ENCODE data around the gene TBC1D20. TPM values are rescaled to one million over a fixed set of nuclear protein-coding genes. Genes with fewer than 3 reads are reported as not detected.

The TBC1D20 gene
- total RNA-seq, 6 donors from 2014 or later: 35.5 to 59.7 (median 37.5) TPM

- no peaks in the 10 kb centered on the region for H3K4me1 ChIP-seq
- no peaks in the 10 kb centered on the region for H3K9me3 ChIP-seq
- no peaks in the 10 kb centered on the region for H3K27me3 ChIP-seq
- TF ChIP-seq POLR2A (IDR thresholded peaks at IDR 0.05) (no peak), POLR2AphosphoS5 (IDR thresholded peaks at IDR 0.05) (no peak), EP300 (IDR thresholded peaks at IDR 0.05) (no peak)
- TF ChIP-seq, protein P1, sequence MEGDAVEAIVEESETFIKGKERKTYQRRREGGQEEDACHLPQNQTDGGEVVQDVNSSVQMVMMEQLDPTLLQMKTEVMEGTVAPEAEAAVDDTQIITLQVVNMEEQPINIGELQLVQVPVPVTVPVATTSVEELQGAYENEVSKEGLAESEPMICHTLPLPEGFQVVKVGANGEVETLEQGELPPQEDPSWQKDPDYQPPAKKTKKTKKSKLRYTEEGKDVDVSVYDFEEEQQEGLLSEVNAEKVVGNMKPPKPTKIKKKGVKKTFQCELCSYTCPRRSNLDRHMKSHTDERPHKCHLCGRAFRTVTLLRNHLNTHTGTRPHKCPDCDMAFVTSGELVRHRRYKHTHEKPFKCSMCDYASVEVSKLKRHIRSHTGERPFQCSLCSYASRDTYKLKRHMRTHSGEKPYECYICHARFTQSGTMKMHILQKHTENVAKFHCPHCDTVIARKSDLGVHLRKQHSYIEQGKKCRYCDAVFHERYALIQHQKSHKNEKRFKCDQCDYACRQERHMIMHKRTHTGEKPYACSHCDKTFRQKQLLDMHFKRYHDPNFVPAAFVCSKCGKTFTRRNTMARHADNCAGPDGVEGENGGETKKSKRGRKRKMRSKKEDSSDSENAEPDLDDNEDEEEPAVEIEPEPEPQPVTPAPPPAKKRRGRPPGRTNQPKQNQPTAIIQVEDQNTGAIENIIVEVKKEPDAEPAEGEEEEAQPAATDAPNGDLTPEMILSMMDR (IDR thresholded peaks at IDR 0.05): no peak
- no peak overlapping the region for H3K27ac ChIP-seq
- H3K4me3 ChIP-seq: no peak overlapping the region
- no peak for ATAC-seq (ENCODE audit: low FRiP score in 2 of 2)
- peaks cover 6 to 84% (median 68%) of the 10 kb centered on the region in 4 donors for H3K36me3 ChIP-seq
- WGBS, 2 donors: 90 to 97% methylated on average over 2 of the region's 2 CpGs
- no peak for DNase-seq
Measured at GRCh38 chr20:426566-426965, 35.8 kb downstream of the TBC1D20 start.

GRCh38 chr20:421685-422250, 40.6 kb downstream of the TBC1D20 start:
- ATAC-seq (ENCODE audit: low FRiP score in 2 of 2) (no peak), DNase-seq (no peak)
- Histone ChIP-seq H3K27ac (no peak overlapping the region), H3K9me3 (no peaks in the 10 kb centered on the region), H3K27me3 (no peaks in the 10 kb centered on the region), H3K4me1 (no peaks in the 10 kb centered on the region), H3K36me3 (peaks cover 14 to 80% (median 61%) of the 10 kb centered on the region in 4 donors), H3K4me3 (no peak overlapping the region)
- TF ChIP-seq EP300 (IDR thresholded peaks at IDR 0.05): no peak
- no peak for TF ChIP-seq POLR2A (IDR thresholded peaks at IDR 0.05)
- no peak for TF ChIP-seq POLR2AphosphoS5 (IDR thresholded peaks at IDR 0.05)
- TF ChIP-seq, protein P1 (IDR thresholded peaks at IDR 0.05): no peak
- WGBS, 2 donors: 95 to 96% methylated on average over 8 of the region's 8 CpGs

GRCh38 chr20:420721-421574, 41.4 kb downstream of the TBC1D20 start:
- Histone ChIP-seq H3K36me3 (peaks cover 14 to 79% (median 61%) of the 10 kb centered on the region in 4 donors), H3K27ac (no peak overlapping the region), H3K4me3 (no peak overlapping the region), H3K4me1 (no peaks in the 10 kb centered on the region), H3K27me3 (no peaks in the 10 kb centered on the region), H3K9me3 (no peaks in the 10 kb centered on the region)
- ATAC-seq (ENCODE audit: low FRiP score in 2 of 2) (peak in 1 of 2 donors; percentile 11), DNase-seq (peak in 1 of 2 donors; percentile 87)
- 92 to 98% methylated on average over 15 to 45 of the region's 49 CpGs for WGBS, 2 donors
- TF ChIP-seq, protein P1 (IDR thresholded peaks at IDR 0.05): no peak
- no peak for TF ChIP-seq EP300 (IDR thresholded peaks at IDR 0.05)
- no peak for TF ChIP-seq POLR2A (IDR thresholded peaks at IDR 0.05)
- no peak for TF ChIP-seq POLR2AphosphoS5 (IDR thresholded peaks at IDR 0.05)

DNA sequence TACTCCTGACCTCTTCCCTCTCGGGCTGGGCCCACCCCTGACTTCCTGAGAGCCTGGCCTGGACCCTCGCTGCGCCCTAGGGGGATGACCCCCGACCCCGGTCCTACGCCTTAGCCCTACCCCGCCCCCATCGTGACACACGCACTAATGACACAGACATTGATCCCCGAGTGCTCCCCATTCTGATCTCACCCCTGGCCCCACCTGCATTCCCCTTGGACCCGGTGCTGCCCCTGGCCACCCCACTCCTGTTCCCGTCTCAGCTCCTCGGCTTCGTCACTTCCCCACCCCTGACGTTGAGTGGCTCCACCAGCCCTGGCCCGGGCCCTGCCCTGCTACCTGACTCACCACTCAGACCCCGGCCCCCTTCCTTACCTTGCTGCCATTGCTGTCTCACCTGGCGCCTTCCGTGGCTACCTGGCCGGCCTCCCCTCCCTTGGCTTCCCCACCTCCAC, 42.1 kb downstream of the TBC1D20 start:
- peaks cover 14 to 79% (median 61%) of the 10 kb centered on the region in 4 donors for H3K36me3 ChIP-seq
- ATAC-seq (ENCODE audit: low FRiP score in 2 of 2): no peak

More for the DNA sequence above, 42.1 kb downstream of the TBC1D20 start:
- Histone ChIP-seq H3K9me3 (no peaks in the 10 kb centered on the region), H3K27me3 (no peaks in the 10 kb centered on the region), H3K27ac (no peak overlapping the region), H3K4me3 (no peak overlapping the region), H3K4me1 (peaks cover 0 to 7% (median 6%) of the 10 kb centered on the region in 4 donors)
- WGBS, 2 donors: 95 to 96% methylated on average over 19 to 20 of the region's 20 CpGs
- TF ChIP-seq POLR2A (IDR thresholded peaks at IDR 0.05) (no peak), POLR2AphosphoS5 (IDR thresholded peaks at IDR 0.05) (no peak), EP300 (IDR thresholded peaks at IDR 0.05) (no peak)
- TF ChIP-seq, protein P1 (IDR thresholded peaks at IDR 0.05): no peak
- DNase-seq: peak in 1 of 2 donors; percentile 54
